ENCODE data around the gene HSD17B12.

DNA sequence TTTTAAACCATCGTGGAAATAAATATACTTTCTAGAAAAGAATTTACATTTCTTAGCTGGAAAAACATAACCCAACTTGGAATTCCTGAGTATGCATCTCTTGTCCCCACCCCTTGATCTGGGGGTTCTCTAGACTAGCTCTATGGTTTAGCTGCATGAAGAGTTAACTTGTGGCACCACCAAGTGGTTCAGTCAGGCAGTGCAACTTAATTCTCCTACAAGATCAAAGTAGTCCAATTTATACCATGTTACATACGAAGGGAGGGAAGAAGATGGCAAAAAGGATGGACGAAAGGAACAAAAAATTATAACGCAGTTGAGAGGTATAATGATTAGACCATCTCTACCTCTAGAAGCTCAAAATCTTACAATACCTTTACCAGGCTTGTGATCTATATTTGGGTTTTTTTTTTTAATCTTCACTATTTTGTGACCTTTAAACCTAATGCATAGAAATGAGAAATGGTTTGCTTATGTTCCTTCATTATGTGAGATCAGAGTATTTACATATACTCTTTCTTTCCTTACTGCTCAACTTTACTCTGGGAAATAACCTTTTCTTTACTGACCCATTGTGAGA, 171.6 kb downstream of the HSD17B12 start:
- TF ChIP-seq, protein P1, sequence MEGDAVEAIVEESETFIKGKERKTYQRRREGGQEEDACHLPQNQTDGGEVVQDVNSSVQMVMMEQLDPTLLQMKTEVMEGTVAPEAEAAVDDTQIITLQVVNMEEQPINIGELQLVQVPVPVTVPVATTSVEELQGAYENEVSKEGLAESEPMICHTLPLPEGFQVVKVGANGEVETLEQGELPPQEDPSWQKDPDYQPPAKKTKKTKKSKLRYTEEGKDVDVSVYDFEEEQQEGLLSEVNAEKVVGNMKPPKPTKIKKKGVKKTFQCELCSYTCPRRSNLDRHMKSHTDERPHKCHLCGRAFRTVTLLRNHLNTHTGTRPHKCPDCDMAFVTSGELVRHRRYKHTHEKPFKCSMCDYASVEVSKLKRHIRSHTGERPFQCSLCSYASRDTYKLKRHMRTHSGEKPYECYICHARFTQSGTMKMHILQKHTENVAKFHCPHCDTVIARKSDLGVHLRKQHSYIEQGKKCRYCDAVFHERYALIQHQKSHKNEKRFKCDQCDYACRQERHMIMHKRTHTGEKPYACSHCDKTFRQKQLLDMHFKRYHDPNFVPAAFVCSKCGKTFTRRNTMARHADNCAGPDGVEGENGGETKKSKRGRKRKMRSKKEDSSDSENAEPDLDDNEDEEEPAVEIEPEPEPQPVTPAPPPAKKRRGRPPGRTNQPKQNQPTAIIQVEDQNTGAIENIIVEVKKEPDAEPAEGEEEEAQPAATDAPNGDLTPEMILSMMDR (IDR thresholded peaks at IDR 0.05): peak; percentile 26 to 40 (median 30)
- TF ChIP-seq EP300 (IDR thresholded peaks at IDR 0.05) (no peak), POLR2A (IDR thresholded peaks at IDR 0.05) (no peak)

Measured in ovary (tissue), 3 donors.